ENCODE results near the gene NUDT3.

NUDT3 gene

GRCh38 chr6:34238585-34239499, 153.6 kb downstream of the NUDT3 start:
- DNase-seq (ENCODE audit: low spot score) = no peak

DNA sequence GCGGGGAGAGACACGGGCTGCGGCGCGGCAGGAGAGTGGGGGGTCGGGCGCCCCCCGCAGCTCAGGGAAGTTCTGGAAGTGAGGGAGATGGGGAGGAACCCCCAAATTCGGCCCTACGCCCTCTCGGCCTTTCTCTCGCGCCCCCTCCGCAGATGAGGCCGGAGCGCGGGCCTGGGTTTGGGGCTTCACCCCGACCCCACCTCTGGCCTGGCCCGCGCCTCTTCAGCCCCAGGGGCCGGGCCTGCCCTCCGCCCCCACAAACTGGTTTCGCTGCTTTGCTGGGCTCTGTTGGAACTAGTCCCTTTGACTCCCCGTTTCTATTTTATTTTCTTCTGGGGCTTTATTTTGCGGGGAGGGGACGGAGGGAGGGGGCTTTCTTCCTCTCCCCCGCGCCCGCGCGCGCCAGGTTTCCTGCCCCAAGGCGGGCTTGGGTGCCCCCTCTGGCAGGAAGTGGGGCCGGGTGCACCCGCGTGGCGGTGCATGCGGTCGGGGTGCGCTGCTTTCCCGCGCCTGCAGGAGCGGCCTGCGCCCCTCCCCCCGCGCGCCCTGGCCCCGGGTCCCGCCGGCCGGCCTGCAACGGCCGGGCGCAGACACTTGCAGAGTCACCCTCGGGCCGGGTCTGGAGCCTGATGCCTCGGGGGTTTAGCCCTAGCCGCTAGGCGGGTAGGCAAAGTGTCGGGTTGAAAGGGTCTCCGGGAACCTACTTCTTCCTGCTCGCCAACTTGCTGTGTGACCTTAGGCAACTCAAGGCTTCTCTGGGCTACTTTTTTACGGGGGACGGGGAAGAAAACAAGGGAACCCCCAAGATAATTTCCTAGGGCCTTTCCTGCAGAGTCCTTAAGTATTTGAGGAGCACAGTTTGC, 154.5 kb downstream of the NUDT3 start:
- DNase-seq (ENCODE audit: low spot score) = no peak

GRCh38 chr6:34237316-34237721, 155.2 kb downstream of the NUDT3 start:
- no peak for DNase-seq (ENCODE audit: low spot score)

GRCh38 chr6:34236443-34237315, 155.8 kb downstream of the NUDT3 start, which contains the start of gene HMGA1:
HMGA1 (plus strand) TSS chr6:34236873; CDS start chr6:34240781, 3,908 bp downstream.
- peak; percentile 84 for DNase-seq (ENCODE audit: low spot score)

DNA sequence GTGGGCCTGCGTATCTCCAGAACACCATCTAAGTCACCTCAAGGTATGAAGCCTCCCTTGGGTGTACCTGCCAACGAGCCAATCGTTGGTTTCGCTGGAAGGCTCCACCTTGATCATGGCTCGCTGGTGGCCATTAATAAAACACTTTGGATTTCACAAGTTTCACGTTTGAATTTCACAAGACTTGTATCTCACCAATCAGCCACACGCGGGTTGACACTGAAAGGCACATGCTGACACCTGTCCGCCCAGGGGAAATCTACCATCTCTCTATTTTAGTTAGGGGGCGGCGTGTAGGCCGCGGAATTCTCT, 156.4 kb downstream of the NUDT3 start:
- DNase-seq (ENCODE audit: low spot score) = no peak

DNA sequence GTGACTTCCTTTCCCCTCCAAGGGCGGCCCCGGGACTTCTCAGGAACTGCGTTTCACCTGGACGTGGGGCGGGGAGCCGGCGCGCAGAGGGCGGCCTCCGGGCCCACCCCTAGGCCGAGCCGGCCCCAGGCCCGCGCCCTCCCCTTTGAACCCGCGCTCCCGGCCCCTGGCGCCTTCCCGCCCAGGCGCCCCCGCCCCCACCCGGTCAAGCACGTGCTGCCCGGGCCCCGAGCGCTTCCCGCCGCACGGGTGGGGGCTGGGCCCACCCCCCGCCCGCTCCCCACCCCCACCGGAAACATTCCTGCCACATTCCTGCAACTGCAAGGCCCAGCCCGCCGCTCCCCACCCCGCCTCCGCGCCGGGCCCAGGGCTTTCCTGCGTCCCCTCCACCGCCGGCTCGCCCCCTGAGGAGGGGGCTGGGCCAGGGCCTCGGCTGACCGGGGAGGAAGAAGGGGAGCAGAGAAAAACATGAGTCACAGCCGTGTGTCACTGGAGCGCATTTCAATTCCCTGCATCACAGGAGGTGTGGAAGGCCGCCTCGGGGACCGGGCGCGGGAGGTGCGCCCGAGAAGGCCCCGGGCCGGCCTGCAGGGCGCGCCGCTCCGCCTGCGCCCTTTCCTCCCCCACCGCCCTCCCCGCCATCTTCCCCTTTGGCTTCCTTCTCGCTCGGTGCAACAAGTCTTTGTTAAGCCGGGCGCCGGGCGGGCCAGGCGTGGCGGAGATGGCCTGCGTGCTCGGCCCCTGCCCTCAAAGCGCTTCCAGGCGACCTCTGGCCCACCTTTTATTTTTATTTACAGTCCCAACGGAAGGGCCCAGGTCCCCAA, 156.9 kb downstream of the NUDT3 start:
- no peak for DNase-seq (ENCODE audit: low spot score)

- no peak for DNase-seq (ENCODE audit: low spot score)
These were observed 157.7 kb downstream of the NUDT3 start for GRCh38 chr6:34234667-34235306.

GRCh38 chr6:34233867-34234266, 158.6 kb downstream of the NUDT3 start:
- DNase-seq (ENCODE audit: low spot score) = no peak

DNA sequence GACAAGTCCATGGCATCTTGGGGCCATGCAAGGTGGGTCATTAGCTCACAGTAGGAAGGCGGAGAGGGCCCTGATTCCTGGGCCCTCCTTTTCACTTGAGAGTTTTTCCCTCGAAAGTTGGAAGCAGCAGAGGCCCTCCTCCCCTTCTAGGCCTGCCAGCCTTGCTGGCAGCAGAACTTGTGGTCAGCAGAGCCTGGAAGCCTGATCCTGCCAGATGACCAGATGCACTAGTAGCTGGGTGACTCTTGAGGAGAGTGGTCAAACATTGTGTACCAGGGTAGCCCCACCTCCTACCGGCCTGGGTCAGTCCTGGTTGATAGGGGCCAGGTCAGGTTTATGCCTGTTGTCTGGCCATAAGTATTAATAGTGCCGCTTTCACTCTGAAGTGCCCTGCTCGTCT, 159.6 kb downstream of the NUDT3 start:
- no peak for DNase-seq (ENCODE audit: low spot score)

- DNase-seq (ENCODE audit: low spot score) = no peak
These were observed 160.7 kb downstream of the NUDT3 start for GRCh38 chr6:34231566-34232336.

GRCh38 chr6:34230653-34231371, 161.7 kb downstream of the NUDT3 start:
- no peak for DNase-seq (ENCODE audit: low spot score)

DNA sequence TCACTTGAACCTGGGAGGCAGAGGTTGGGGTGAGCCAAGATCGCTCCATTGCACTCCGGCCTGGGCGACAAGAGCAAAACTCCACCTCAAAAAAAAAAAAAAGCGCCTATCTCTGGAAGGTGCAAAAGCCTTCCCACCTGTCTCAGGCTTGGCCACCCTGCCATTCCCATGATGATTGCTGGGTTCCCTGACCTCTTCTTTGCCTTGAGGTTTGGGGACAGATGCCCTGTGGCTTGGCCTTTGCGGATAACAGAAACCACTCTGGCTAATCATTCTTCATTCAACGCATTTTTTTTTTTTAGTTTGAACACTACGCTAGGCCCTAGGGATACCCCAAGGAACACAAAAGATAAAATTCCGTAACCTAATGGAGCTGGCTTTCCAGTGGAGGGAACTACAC, 162.6 kb downstream of the NUDT3 start:
- DNase-seq (ENCODE audit: low spot score) = no peak
